Measurements from ENCODE around the gene TLCD1.

Gene TLCD1

GRCh38 chr17:28704219-28704858 lies 21.7 kb downstream of the TLCD1 start:
- Histone ChIP-seq H3K9ac (ENCODE audit: low read length) (no peak overlapping the region), H3F3A (ENCODE audit: insufficient read depth) (no peaks in the 10 kb centered on the region; the same call in 1 of the 2 replicates), H3K79me2 (ENCODE audit: insufficient read depth, low read length) (no peaks in the 10 kb centered on the region), H2AFZ (ENCODE audit: low read depth, low read length, severe bottlenecking) (no peak overlapping the region), H4K20me1 (ENCODE audit: low read depth, low read length) (no peaks in the 10 kb centered on the region), H3K27me3 (ENCODE audit: low read length) (no peaks in the 10 kb centered on the region), H3K4me2 (ENCODE audit: low read depth, low read length, poor library complexity, severe bottlenecking) (no peak overlapping the region), H3K9me2 (replicated peaks; ENCODE audit: insufficient read depth, low read length) (no peaks in the 10 kb centered on the region), H3K9me3 (ENCODE audit: insufficient read depth, low read length) (no peaks in the 10 kb centered on the region), H3K4me3 (ENCODE audit: insufficient read depth, low read length, poor library complexity, severe bottlenecking) (no peak overlapping the region), H3K27ac (ENCODE audit: low read depth, low read length) (no peak overlapping the region), H3K36me3 (ENCODE audit: low read length) (no peaks in the 10 kb centered on the region; the same call in 1 of the 2 replicates)
- TF ChIP-seq EZH2phosphoT487 (conservative IDR thresholded peaks at IDR 0.05; ENCODE audit: low read length) (no peak), CTCF (IDR thresholded peaks at IDR 0.05; ENCODE audit: insufficient read depth, low read length, poor library complexity, severe bottlenecking) (no peak)

- H3K27ac ChIP-seq (ENCODE audit: low read depth, low read length): no peak overlapping the region
Measured at GRCh38 chr17:28703552-28704218, 22.3 kb downstream of the TLCD1 start.

GRCh38 chr17:28702752-28703150 lies 23.3 kb downstream of the TLCD1 start:
- H3K27ac ChIP-seq (ENCODE audit: low read depth, low read length): no peak overlapping the region
- no peaks in the 10 kb centered on the region for H3K9me3 ChIP-seq (ENCODE audit: insufficient read depth, low read length)
- H3K4me3 ChIP-seq (ENCODE audit: insufficient read depth, low read length, poor library complexity, severe bottlenecking): no peak overlapping the region
- no peak overlapping the region for H3K9ac ChIP-seq (ENCODE audit: low read length)
- H3K79me2 ChIP-seq (ENCODE audit: insufficient read depth, low read length): no peaks in the 10 kb centered on the region
- H3K4me2 ChIP-seq (ENCODE audit: low read depth, low read length, poor library complexity, severe bottlenecking): no peak overlapping the region
- H3F3A ChIP-seq (ENCODE audit: insufficient read depth): no peaks in the 10 kb centered on the region; the same call in 1 of the 2 replicates
- no peaks in the 10 kb centered on the region for H3K27me3 ChIP-seq (ENCODE audit: low read length)
- no peak overlapping the region for H2AFZ ChIP-seq (ENCODE audit: low read depth, low read length, severe bottlenecking)
- no peaks in the 10 kb centered on the region; the same call in 1 of the 2 replicates for H3K36me3 ChIP-seq (ENCODE audit: low read length)
- TF ChIP-seq CTCF (IDR thresholded peaks at IDR 0.05; ENCODE audit: insufficient read depth, low read length, poor library complexity, severe bottlenecking) (no peak), EZH2phosphoT487 (conservative IDR thresholded peaks at IDR 0.05; ENCODE audit: low read length) (no peak)
- H4K20me1 ChIP-seq (ENCODE audit: low read depth, low read length): no peaks in the 10 kb centered on the region
- H3K9me2 ChIP-seq (replicated peaks; ENCODE audit: insufficient read depth, low read length): no peaks in the 10 kb centered on the region

More at GRCh38 chr17:28703552-28704218, 22.3 kb downstream of the TLCD1 start:
- H3K9me2 ChIP-seq (replicated peaks; ENCODE audit: insufficient read depth, low read length): no peaks in the 10 kb centered on the region
- no peaks in the 10 kb centered on the region; the same call in 1 of the 2 replicates for H3K36me3 ChIP-seq (ENCODE audit: low read length)
- no peaks in the 10 kb centered on the region for H3K27me3 ChIP-seq (ENCODE audit: low read length)
- no peaks in the 10 kb centered on the region for H3K9me3 ChIP-seq (ENCODE audit: insufficient read depth, low read length)
- H4K20me1 ChIP-seq (ENCODE audit: low read depth, low read length): no peaks in the 10 kb centered on the region
- no peak overlapping the region for H3K4me3 ChIP-seq (ENCODE audit: insufficient read depth, low read length, poor library complexity, severe bottlenecking)
- no peaks in the 10 kb centered on the region; the same call in 1 of the 2 replicates for H3F3A ChIP-seq (ENCODE audit: insufficient read depth)
- H3K79me2 ChIP-seq (ENCODE audit: insufficient read depth, low read length): no peaks in the 10 kb centered on the region
- H2AFZ ChIP-seq (ENCODE audit: low read depth, low read length, severe bottlenecking): no peak overlapping the region
- TF ChIP-seq EZH2phosphoT487 (conservative IDR thresholded peaks at IDR 0.05; ENCODE audit: low read length) (no peak), CTCF (IDR thresholded peaks at IDR 0.05; ENCODE audit: insufficient read depth, low read length, poor library complexity, severe bottlenecking) (no peak)
- no peak overlapping the region for H3K9ac ChIP-seq (ENCODE audit: low read length)
- no peak overlapping the region for H3K4me2 ChIP-seq (ENCODE audit: low read depth, low read length, poor library complexity, severe bottlenecking)
